Natural killer cell (primary cell): ENCODE measurements around the gene RNF4. TPM values are rescaled to one million over a fixed set of nuclear protein-coding genes. Genes with fewer than 3 reads are reported as not detected.

Source experiments
- ATAC-seq, 3 donors: fragments of 150-1000 bp in 2 of 3; fragments of 200-7000 bp in 1 of 3; cut with Tn5 transposase; 1 replicate in 1 of 3; 2 replicates in 2 of 3; pipeline ENCODE4 v1.10.0; 2021; ENCODE audit warnings: mild to moderate bottlenecking in 2 of 3, moderate library complexity in 2 of 3
- DNase-seq, 2 donors: peaks; one replicate each; pipeline versions ENCODE4 v3.0.0 to v3.0.0-alpha.2; 2013 to 2021; ENCODE audit warnings: mixed read lengths in 1 of 2
- H3K27ac ChIP-seq: one replicate; pipeline ENCODE4 v1.5.1; 2013; ENCODE audit warnings: mild to moderate bottlenecking, low read length
- H3K27me3 ChIP-seq: one replicate; pipeline ENCODE4 v1.6.1; 2013; ENCODE audit warnings: low read length; ENCODE audit not compliant: control insufficient read depth, insufficient read depth
- H3K36me3 ChIP-seq: one replicate; pipeline ENCODE4 v1.6.1; 2013; ENCODE audit warnings: low read length; ENCODE audit not compliant: control insufficient read depth, insufficient read depth
- H3K4me1 ChIP-seq: one replicate; pipeline ENCODE4 v1.6.1; 2013; ENCODE audit warnings: low read length; ENCODE audit not compliant: control insufficient read depth, insufficient read depth
- H3K4me3 ChIP-seq: one replicate; pipeline ENCODE4 v1.5.1; 2013; ENCODE audit warnings: low read length
- H3K9me3 ChIP-seq: one replicate; pipeline ENCODE4 v1.6.1; 2013; ENCODE audit warnings: low read length; ENCODE audit not compliant: control insufficient read depth, insufficient read depth
- H3K27ac Mint-ChIP-seq, 2 donors: one replicate each; pipeline ENCODE4 v1.8.0; 2022; ENCODE audit warnings: mild to moderate bottlenecking in 2 of 2, mixed read lengths in 2 of 2, moderate library complexity in 1 of 2
- H3K27me3 Mint-ChIP-seq, 2 donors: one replicate each; pipeline ENCODE4 v1.8.0; 2022; ENCODE audit warnings: low read depth in 2 of 2, mixed read lengths in 2 of 2
- H3K36me3 Mint-ChIP-seq: one replicate; pipeline ENCODE4 v1.8.0; 2022; ENCODE audit warnings: mixed read lengths
- H3K4me1 Mint-ChIP-seq, 2 donors: one replicate each; pipeline ENCODE4 v1.8.0; 2022; ENCODE audit warnings: mixed read lengths in 2 of 2
- H3K4me3 Mint-ChIP-seq: one replicate; pipeline ENCODE4 v1.8.0; 2022; ENCODE audit warnings: mild to moderate bottlenecking, moderate library complexity, mixed read lengths
- H3K9me3 Mint-ChIP-seq, 2 donors: one replicate each; pipeline ENCODE4 v1.8.0; 2022; ENCODE audit warnings: mixed read lengths in 2 of 2
- WGBS: methylation state at CpG from one replicate; pipeline ENCODE4 v1.1.7; 2013; ENCODE audit warnings: missing lambda C conversion rate; ENCODE audit not compliant: insufficient coverage; 5-methylcytosine and 5-hydroxymethylcytosine counted together
- intact Hi-C: fragments of 100-400 bp; cut with micrococcal nuclease; formaldehyde crosslinking; loops from one replicate; pipeline ENCODE4 v1.14.2; 2022
- total RNA-seq, 4 donors: library from RNA; stranded (reverse); fragments of 120-200 nt in 1 of 4; gene quantifications; one replicate each; pipeline versions ENCODE4 v1.2.3 to v1.2.4, GENCODE V29; 2013 to 2022
- TF ChIP-seq, protein P1 (sequence below): fragments of 200-600 bp; IDR thresholded peaks from one replicate; pipeline ENCODE4 v1.8.0; 2022; ENCODE audit warnings: antibody characterized with exemption

Gene RNF4
- total RNA-seq, 3 donors from 2014 or later (not counting 1 experiment from before 2014, with no cell fraction given): 103 to 130 (median 123) TPM

DNA sequence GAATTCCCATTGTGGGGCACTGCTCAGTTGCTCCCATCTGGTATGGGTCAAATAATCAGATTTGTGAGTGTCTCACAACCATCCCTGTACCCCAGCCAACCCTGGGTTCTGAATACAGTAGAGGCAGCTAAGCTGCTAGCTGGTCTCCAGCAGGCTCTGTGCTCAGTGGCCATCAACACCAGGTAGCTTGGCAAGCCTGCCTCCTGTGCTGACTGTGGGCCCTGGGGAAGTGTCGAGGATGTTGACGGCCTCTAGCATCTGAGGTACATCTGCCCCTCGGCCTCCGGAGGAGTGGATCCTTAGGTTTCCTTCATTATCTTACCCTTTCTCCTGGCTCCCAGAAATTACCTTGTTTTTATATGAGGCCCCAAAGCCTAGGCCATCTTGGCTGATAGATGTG is 13.3 kb downstream of the RNF4 start:
- H3K4me3 Mint-ChIP-seq: peak overlapping the region; percentile 17
- Histone ChIP-seq H3K27me3 (no peaks in the 10 kb centered on the region), H3K4me3 (no peak overlapping the region), H3K36me3 (peaks cover 2% of the 10 kb centered on the region), H3K27ac (peak overlapping the region; percentile 0), H3K4me1 (peaks cover 84% of the 10 kb centered on the region), H3K9me3 (no peaks in the 10 kb centered on the region)
- TF ChIP-seq, protein P1, sequence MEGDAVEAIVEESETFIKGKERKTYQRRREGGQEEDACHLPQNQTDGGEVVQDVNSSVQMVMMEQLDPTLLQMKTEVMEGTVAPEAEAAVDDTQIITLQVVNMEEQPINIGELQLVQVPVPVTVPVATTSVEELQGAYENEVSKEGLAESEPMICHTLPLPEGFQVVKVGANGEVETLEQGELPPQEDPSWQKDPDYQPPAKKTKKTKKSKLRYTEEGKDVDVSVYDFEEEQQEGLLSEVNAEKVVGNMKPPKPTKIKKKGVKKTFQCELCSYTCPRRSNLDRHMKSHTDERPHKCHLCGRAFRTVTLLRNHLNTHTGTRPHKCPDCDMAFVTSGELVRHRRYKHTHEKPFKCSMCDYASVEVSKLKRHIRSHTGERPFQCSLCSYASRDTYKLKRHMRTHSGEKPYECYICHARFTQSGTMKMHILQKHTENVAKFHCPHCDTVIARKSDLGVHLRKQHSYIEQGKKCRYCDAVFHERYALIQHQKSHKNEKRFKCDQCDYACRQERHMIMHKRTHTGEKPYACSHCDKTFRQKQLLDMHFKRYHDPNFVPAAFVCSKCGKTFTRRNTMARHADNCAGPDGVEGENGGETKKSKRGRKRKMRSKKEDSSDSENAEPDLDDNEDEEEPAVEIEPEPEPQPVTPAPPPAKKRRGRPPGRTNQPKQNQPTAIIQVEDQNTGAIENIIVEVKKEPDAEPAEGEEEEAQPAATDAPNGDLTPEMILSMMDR: no peak
- no peak for DNase-seq
- H3K27ac Mint-ChIP-seq: peak overlapping the region; percentile 57 to 78
- intact Hi-C loops: no loop called here
- H3K36me3 Mint-ChIP-seq: no peaks in the 10 kb centered on the region
- H3K4me1 Mint-ChIP-seq: peaks cover 91 to 92% of the 10 kb centered on the region in 2 donors
- no peak for ATAC-seq
- 81% methylated on average over 4 of the region's 4 CpGs for WGBS
- no peaks in the 10 kb centered on the region for H3K9me3 Mint-ChIP-seq
- no peaks in the 10 kb centered on the region for H3K27me3 Mint-ChIP-seq

DNA sequence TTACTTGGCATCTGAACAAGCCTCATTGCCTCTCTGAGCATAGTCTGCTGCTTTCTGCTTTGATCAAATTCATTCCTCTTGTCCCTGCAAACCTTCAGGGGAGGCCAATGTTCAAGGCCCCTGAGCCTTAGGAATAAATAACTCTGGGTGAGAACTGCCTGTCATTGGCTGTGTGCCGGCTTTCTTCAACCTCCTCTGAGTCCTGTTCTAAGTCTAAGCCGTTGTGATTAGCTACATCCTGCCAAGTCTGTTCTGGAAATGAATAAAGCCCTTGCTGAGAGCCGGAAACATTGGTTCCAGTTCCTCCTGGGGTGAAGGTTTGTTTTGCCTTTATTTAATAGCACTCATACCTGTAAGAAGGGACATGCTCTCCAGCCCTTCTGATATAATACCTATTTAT is 13.8 kb downstream of the RNF4 start:
- ATAC-seq (no peak), DNase-seq (peak in 1 of 2 donors; percentile 37)
- Histone ChIP-seq H3K36me3 (peaks cover 2% of the 10 kb centered on the region), H3K4me1 (peaks cover 85% of the 10 kb centered on the region), H3K27ac (peak overlapping the region; percentile 0), H3K9me3 (no peaks in the 10 kb centered on the region), H3K27me3 (no peaks in the 10 kb centered on the region), H3K4me3 (no peak overlapping the region)
- Mint-ChIP-seq H3K27ac (peak overlapping the region; percentile 57 to 78), H3K9me3 (no peaks in the 10 kb centered on the region), H3K4me3 (no peak overlapping the region), H3K36me3 (no peaks in the 10 kb centered on the region), H3K27me3 (no peaks in the 10 kb centered on the region), H3K4me1 (peaks cover 88 to 91% of the 10 kb centered on the region in 2 donors)
- intact Hi-C loops: no loop called here
- 43% methylated on average over 3 of the region's 3 CpGs for WGBS
- TF ChIP-seq, protein P1: no peak

DNA sequence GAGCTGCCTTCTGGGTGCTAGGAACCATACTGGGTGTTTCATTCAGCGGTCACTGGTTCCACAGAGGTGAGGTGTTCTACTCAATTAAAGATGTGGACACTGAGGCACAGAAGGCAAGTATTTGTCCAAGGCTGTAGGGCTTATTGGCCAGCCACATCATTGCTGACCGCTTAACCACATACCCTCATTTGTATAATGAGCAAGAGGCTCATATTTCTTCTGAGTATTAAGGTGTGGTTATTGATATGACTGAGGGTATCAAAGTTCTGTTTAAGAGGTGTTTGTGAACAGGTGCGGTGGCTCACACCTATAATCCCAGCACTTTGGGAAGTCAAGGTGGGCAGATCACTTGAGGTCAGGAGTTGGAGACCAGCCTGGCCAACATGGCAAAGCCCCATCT is 14.3 kb downstream of the RNF4 start:
- Mint-ChIP-seq H3K27ac (peak overlapping the region; percentile 57 to 78), H3K9me3 (no peaks in the 10 kb centered on the region), H3K36me3 (no peaks in the 10 kb centered on the region), H3K4me1 (peaks cover 88 to 91% of the 10 kb centered on the region in 2 donors), H3K27me3 (no peaks in the 10 kb centered on the region), H3K4me3 (no peak overlapping the region)
- H3K36me3 ChIP-seq: peaks cover 2% of the 10 kb centered on the region
- H3K9me3 ChIP-seq: no peaks in the 10 kb centered on the region
- peaks cover 88% of the 10 kb centered on the region for H3K4me1 ChIP-seq
- no peak for ATAC-seq
- intact Hi-C loops: no loop called here
- no peaks in the 10 kb centered on the region for H3K27me3 ChIP-seq
- TF ChIP-seq, protein P1: no peak
- no peak overlapping the region for H3K4me3 ChIP-seq
- WGBS: 92% methylated on average over 2 of the region's 3 CpGs
- no peak for DNase-seq
- no peak overlapping the region for H3K27ac ChIP-seq

DNA sequence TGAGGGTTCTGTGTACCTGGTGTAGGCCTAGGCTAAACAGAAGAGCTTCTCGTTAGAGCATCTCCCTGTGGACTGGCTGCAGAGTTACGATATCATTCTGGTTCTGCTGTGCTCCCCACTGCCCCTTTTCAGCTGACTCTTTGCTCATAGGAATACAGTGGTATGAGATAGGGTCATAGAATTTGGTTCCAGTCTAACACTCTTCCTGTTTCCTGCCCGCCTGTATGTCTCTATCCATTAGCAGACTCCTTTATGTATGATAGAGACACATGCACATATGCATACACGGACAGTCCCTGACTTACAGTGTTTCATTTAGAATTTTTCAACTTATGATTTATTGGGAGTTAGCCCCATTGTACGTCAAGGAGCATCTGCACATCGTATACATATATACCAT is 15.3 kb downstream of the RNF4 start:
- H3K4me3 ChIP-seq: no peak overlapping the region

More for the DNA sequence above, 15.3 kb downstream of the RNF4 start:
- DNase-seq (peak in 1 of 2 donors; percentile 31), ATAC-seq (no peak)
- peaks cover 2% of the 10 kb centered on the region for H3K36me3 ChIP-seq
- no peaks in the 10 kb centered on the region for H3K27me3 Mint-ChIP-seq
- WGBS: 46% methylated on average over 3 of the region's 6 CpGs
- no peaks in the 10 kb centered on the region for H3K9me3 ChIP-seq
- TF ChIP-seq, protein P1: no peak
- no peaks in the 10 kb centered on the region for H3K27me3 ChIP-seq
- intact Hi-C loops: loop anchor here (2.0 kb wide), 1 partner anchor 15 kb away; the partner anchor contains the start of gene RNF4
- H3K36me3 Mint-ChIP-seq: no peaks in the 10 kb centered on the region
- H3K4me1 Mint-ChIP-seq: peaks cover 81 to 85% of the 10 kb centered on the region in 2 donors
- H3K27ac ChIP-seq: peak overlapping the region; percentile 78
- H3K27ac Mint-ChIP-seq: peak overlapping the region; percentile 87 to 96
- H3K4me3 Mint-ChIP-seq: peak overlapping the region; percentile 67
- no peaks in the 10 kb centered on the region for H3K9me3 Mint-ChIP-seq
- peaks cover 89% of the 10 kb centered on the region for H3K4me1 ChIP-seq
